Spleen (tissue), 11 donors: Measurements from ENCODE around the gene DYNC2LI1. TPM values are rescaled to one million over a fixed set of nuclear protein-coding genes. Genes with fewer than 3 reads are reported as not detected.

Source experiments
- DNase-seq: peaks from one replicate; pipeline ENCODE4 v3.0.0-alpha.2; 2020
- H3K27ac ChIP-seq, 8 donors: fragments of 200-600 bp; sonication (generic) in 7 of 8; 1 replicate in 4 of 8; 2 replicates in 4 of 8; pipeline versions ENCODE4 v1.5.0 to v1.8.0; 2016 to 2021; ENCODE audit warnings: inconsistent platforms in 4 of 8, mild to moderate bottlenecking in 4 of 8, moderate library complexity in 1 of 8
- H3K27me3 ChIP-seq, 7 donors: fragments of 200-600 bp; sonication (generic) in 6 of 7; replicated peaks in 1 of 7; 1 replicate in 4 of 7; 2 replicates in 3 of 7; pipeline versions ENCODE4 v1.5.0 to v1.8.0; 2016 to 2021; ENCODE audit warnings: inconsistent platforms in 3 of 7, mild to moderate bottlenecking in 1 of 7
- H3K36me3 ChIP-seq, 6 donors: fragments of 200-600 bp; sonication (generic) in 5 of 6; 1 replicate in 4 of 6; 2 replicates in 2 of 6; pipeline versions ENCODE4 v1.5.0 to v1.8.0; 2016 to 2021; ENCODE audit warnings: inconsistent platforms in 2 of 6
- H3K4me1 ChIP-seq, 6 donors: fragments of 200-600 bp; sonication (generic) in 5 of 6; 1 replicate in 3 of 6; 2 replicates in 3 of 6; pipeline versions ENCODE4 v1.5.0 to v1.8.0; 2016 to 2021; ENCODE audit warnings: inconsistent platforms in 3 of 6
- H3K4me3 ChIP-seq, 8 donors: fragments of 200-600 bp; sonication (generic) in 7 of 8; 1 replicate in 4 of 8; 2 replicates in 4 of 8; pipeline versions ENCODE4 v1.5.0 to v1.8.0; 2016 to 2021; ENCODE audit warnings: inconsistent platforms in 4 of 8, mild to moderate bottlenecking in 4 of 8, moderate library complexity in 2 of 8
- H3K9me3 ChIP-seq, 8 donors: fragments of 200-600 bp; sonication (generic) in 7 of 8; 1 replicate in 4 of 8; 2 replicates in 4 of 8; pipeline versions ENCODE4 v1.5.0 to v1.8.0; 2016 to 2021; ENCODE audit warnings: inconsistent platforms in 4 of 8
- CTCF ChIP-seq, 11 experiments: fragments of 200-600 bp in 7 of 11; fragments of 450-650 bp in 4 of 11; sonication (generic) in 4 of 11; IDR thresholded peaks in 8 of 11; conservative IDR thresholded peaks in 3 of 11; 1 replicate in 7 of 11; 2 replicates in 4 of 11; pipeline versions ENCODE4 v1.4.0 to v1.8.0; 2016 to 2021; ENCODE audit warnings: antibody characterized with exemption in 11 of 11, inconsistent platforms in 4 of 11, mild to moderate bottlenecking in 1 of 11
- POLR2A ChIP-seq, 3 donors: fragments of 450-650 bp; IDR thresholded peaks; one replicate each; pipeline ENCODE4 v1.5.1; 2017; ENCODE audit warnings: antibody characterized with exemption in 3 of 3, mild to moderate bottlenecking in 1 of 3
- POLR2AphosphoS5 ChIP-seq, 3 donors: sonication (generic); formaldehyde crosslinking; IDR thresholded peaks; one replicate each; pipeline ENCODE4 v1.5.1; 2017; ENCODE audit warnings: antibody characterized with exemption in 3 of 3
- WGBS, 5 donors: extraction: QIAGEN DNeasy Blood & Tissue Kit in 3 of 5; methylation state at CpG; one replicate each; pipeline versions ENCODE4 v1.1.5 to v1.1.7; 2013 to 2018; 5-methylcytosine and 5-hydroxymethylcytosine counted together
- intact Hi-C: fragments of 100-400 bp; cut with DNase I; formaldehyde crosslinking; loops from one replicate; pipeline ENCODE4 v1.15.0; 2023; ENCODE audit warnings: low total_unique reads
- polyA plus RNA-seq, 3 donors: library from polyadenylated mRNA; stranded (reverse); fragments of 200-250 nt; gene quantifications; one replicate each; pipeline ENCODE4 v1.2.1, GENCODE V29; 2013
- total RNA-seq, 7 donors: library from RNA; depleted of rRNA in 3 of 7; stranded (reverse); fragments of >200 nt in 3 of 7; fragmentation: NEBNext Ultra II Directional in 4 of 7; extraction: Animal tissue kit (Norgen Biotek cat#: 25700) in 4 of 7; gene quantifications; one replicate each; pipeline versions ENCODE4 v1.1.0 to v1.2.1, GENCODE V29; 2016 to 2021
- donor health status: healthy with polysubstance abuse.
- donor health status: DM: no; HTN: no; CAD: no; lungs with moderate emphysema.
- donor health status: DM: no; HTN: no; CAD: no.
- donor health status: Bipolar disorder and iron deficiency.
- donor health status: healthy.
- donor health status: DM: no; HTN: no; CAD: no.
- donor health status: DM: yes; HTN: yes; CAD: no.

Gene DYNC2LI1
- total and polyA plus RNA-seq, 10 donors = 8.5 to 32.4 (median 12.6) TPM

DNA sequence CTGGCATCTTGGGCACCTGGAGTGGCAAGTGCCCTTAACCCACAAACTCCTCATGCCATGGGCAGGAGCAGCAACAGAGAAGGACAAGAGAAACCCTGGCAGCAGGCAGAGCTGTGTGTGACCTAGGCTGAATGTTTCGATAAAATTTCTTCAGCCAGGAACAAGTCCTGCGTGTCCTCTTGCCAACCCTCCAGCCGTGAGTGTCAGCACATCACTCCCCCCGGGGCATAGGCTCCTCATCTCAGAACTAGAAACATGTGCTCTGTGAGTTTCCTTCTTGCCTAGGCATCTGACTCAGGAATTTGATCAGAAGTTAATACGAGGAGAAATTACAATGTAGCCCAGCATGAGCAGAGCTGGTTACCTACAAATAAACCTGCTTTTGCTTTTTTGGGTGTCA is 67.1 kb downstream of the DYNC2LI1 start:
- H3K4me3 ChIP-seq = no peak overlapping the region
- H3K27ac ChIP-seq = no peak overlapping the region
- no peaks in the 10 kb centered on the region for H3K36me3 ChIP-seq
- no peak for DNase-seq
- no peaks in the 10 kb centered on the region for H3K9me3 ChIP-seq
- no peaks in the 10 kb centered on the region for H3K4me1 ChIP-seq
- H3K27me3 ChIP-seq = peaks cover 0 to 8% (median 0%) of the 10 kb centered on the region in 7 donors
- intact Hi-C loops = no loop called here
- 62 to 92% (median 90%) methylated on average over 3 to 5 of the region's 5 CpGs for WGBS, 5 donors
- TF ChIP-seq POLR2A (IDR thresholded peaks at IDR 0.05) (no peak), CTCF (IDR thresholded peaks at IDR 0.05 in 8 of 11, conservative IDR thresholded peaks at IDR 0.05 in 3 of 11) (no peak), POLR2AphosphoS5 (IDR thresholded peaks at IDR 0.05) (no peak)

DNA sequence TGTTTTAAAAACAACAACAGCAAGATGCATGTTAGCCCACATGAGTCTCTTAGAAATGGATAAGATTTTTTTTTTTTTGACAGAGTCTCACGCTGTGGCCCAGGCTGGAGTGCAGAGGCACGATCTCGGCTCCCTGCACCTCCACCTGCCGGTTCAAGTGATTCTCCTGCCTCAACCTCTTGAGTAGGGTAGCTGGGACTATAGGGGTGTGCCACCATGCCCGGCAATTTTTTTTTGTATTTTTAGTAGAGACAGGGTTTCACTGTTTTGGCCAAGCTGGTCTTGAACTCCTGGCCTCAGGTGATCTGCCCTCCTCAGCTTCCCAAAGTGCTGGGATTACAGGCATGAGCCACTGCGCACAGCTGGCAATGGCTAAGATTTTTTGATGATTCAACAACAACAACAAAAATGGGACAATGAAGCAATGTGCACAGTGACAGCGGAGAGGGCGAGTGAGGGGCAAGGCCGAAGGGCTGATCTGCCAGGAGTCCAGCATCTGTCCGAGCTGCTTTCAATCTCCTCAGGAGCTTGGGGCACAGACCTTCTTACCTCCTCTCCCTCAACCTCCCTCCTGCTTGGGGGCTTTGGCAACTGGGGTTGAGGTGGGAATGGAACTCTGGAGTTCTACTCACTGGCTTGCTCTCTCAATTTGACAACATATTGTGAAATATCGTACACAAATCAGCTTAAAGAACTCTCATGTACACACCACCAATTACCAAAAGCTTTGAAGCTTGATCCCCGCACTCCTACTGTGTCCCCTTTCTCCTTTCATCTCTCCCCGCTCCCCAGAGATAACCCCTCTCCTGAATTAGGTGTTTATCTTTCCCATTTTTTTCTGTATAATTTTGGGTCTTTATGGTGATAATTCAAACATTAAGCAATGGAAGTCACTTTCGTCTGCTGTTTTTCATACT is 68.4 kb downstream of the DYNC2LI1 start:
- intact Hi-C loops = no loop called here
- no peaks in the 10 kb centered on the region for H3K4me1 ChIP-seq
- H3K36me3 ChIP-seq = no peaks in the 10 kb centered on the region
- TF ChIP-seq POLR2A (IDR thresholded peaks at IDR 0.05) (no peak), POLR2AphosphoS5 (IDR thresholded peaks at IDR 0.05) (no peak), CTCF (IDR thresholded peaks at IDR 0.05 in 8 of 11, conservative IDR thresholded peaks at IDR 0.05 in 3 of 11) (no peak)
- 90 to 94% (median 90%) methylated on average over 14 of the region's 14 CpGs for WGBS, 5 donors
- H3K27me3 ChIP-seq = no peaks in the 10 kb centered on the region
- H3K27ac ChIP-seq = no peak overlapping the region
- DNase-seq = no peak
- no peak overlapping the region for H3K4me3 ChIP-seq
- no peaks in the 10 kb centered on the region for H3K9me3 ChIP-seq

GRCh38 chr2:43842866-43843226 is 69.0 kb downstream of the DYNC2LI1 start:
- no peaks in the 10 kb centered on the region for H3K36me3 ChIP-seq
- no peaks in the 10 kb centered on the region for H3K9me3 ChIP-seq
- TF ChIP-seq POLR2A (IDR thresholded peaks at IDR 0.05) = no peak
- TF ChIP-seq CTCF (IDR thresholded peaks at IDR 0.05 in 8 of 11, conservative IDR thresholded peaks at IDR 0.05 in 3 of 11) = no peak
- TF ChIP-seq POLR2AphosphoS5 (IDR thresholded peaks at IDR 0.05) = no peak
- H3K4me1 ChIP-seq = no peaks in the 10 kb centered on the region
- no peaks in the 10 kb centered on the region for H3K27me3 ChIP-seq
- H3K4me3 ChIP-seq = no peak overlapping the region
- DNase-seq = no peak
- no peak overlapping the region for H3K27ac ChIP-seq
- 84 to 94% (median 92%) methylated on average over 9 of the region's 9 CpGs for WGBS, 5 donors
- intact Hi-C loops = no loop called here

- H3K27me3 ChIP-seq = no peaks in the 10 kb centered on the region
- intact Hi-C loops = no loop called here
- H3K4me3 ChIP-seq = no peak overlapping the region
- no peak for TF ChIP-seq POLR2AphosphoS5 (IDR thresholded peaks at IDR 0.05)
- no peak for TF ChIP-seq POLR2A (IDR thresholded peaks at IDR 0.05)
- no peak for TF ChIP-seq CTCF (IDR thresholded peaks at IDR 0.05 in 8 of 11, conservative IDR thresholded peaks at IDR 0.05 in 3 of 11)
- H3K9me3 ChIP-seq = no peaks in the 10 kb centered on the region
- WGBS, 5 donors = 64 to 97% (median 78%) methylated on average over 1 of the region's 1 CpG
- H3K36me3 ChIP-seq = no peaks in the 10 kb centered on the region
- peak; percentile 12 for DNase-seq
- H3K27ac ChIP-seq = no peak overlapping the region
- no peaks in the 10 kb centered on the region for H3K4me1 ChIP-seq
These were observed 71.3 kb downstream of the DYNC2LI1 start for GRCh38 chr2:43845181-43845580.
